Karpas-422 (cell line): ENCODE data around the gene FBXO4. TPM values are rescaled to one million over a fixed set of nuclear protein-coding genes. Genes with fewer than 3 reads are reported as not detected.
A peak's percentile ranks its signal among the peaks of the same experiment; 100 is the strongest.

Source experiments
- DNase-seq: peaks from one replicate; pipeline ENCODE4 v3.0.0-alpha.2; 2015
- H2AFZ ChIP-seq: fragments of 200-600 bp; sonication (generic); 2 replicates; pipeline ENCODE4 v1.6.1; 2014; ENCODE audit warnings: antibody characterized with exemption, low read length, mixed read lengths
- H3K27ac ChIP-seq: fragments of 200-600 bp; sonication (generic); 2 replicates; pipeline ENCODE4 v1.5.1; 2014; ENCODE audit warnings: mild to moderate bottlenecking, low read length, moderate library complexity
- H3K27me3 ChIP-seq: fragments of 200-600 bp; sonication (generic); 2 replicates; pipeline ENCODE4 v1.6.1; 2014; ENCODE audit warnings: low read length, mixed read lengths
- H3K36me3 ChIP-seq: fragments of 200-600 bp; sonication (generic); 2 replicates; pipeline ENCODE4 v1.6.1; 2014; ENCODE audit warnings: low read length, mixed read lengths; ENCODE audit not compliant: insufficient read depth
- H3K4me1 ChIP-seq: fragments of 200-600 bp; sonication (generic); 2 replicates; pipeline ENCODE4 v1.6.1; 2014; ENCODE audit warnings: mild to moderate bottlenecking, low read length, mixed read lengths
- H3K4me2 ChIP-seq: fragments of 200-600 bp; sonication (generic); 2 replicates; pipeline ENCODE4 v1.6.1; 2014; ENCODE audit warnings: low read length, low read depth, mild to moderate bottlenecking; ENCODE audit not compliant: poor library complexity, severe bottlenecking
- H3K4me3 ChIP-seq: fragments of 200-600 bp; sonication (generic); 2 replicates; pipeline ENCODE4 v1.5.1; 2014; ENCODE audit warnings: mild to moderate bottlenecking, antibody characterized with exemption, low read length, mixed read lengths
- H3K79me2 ChIP-seq: fragments of 200-600 bp; sonication (generic); 2 replicates; pipeline ENCODE4 v1.6.1; 2014; ENCODE audit warnings: mild to moderate bottlenecking, low read length, mixed read lengths
- H3K9ac ChIP-seq: fragments of 200-600 bp; sonication (generic); 2 replicates; pipeline ENCODE4 v1.6.0; 2014; ENCODE audit warnings: low read length
- H3K9me2 ChIP-seq: fragments of 200-600 bp; sonication (generic), shearing (Covaris generic); replicated peaks from 2 replicates; pipeline ENCODE4 v1.6.0; 2014; ENCODE audit warnings: mild to moderate bottlenecking, low read length, moderate library complexity; ENCODE audit not compliant: insufficient read depth
- H3K9me3 ChIP-seq: fragments of 300-700, 200-600 bp; sonication (generic); 2 replicates; pipeline ENCODE4 v1.6.1; 2014; ENCODE audit warnings: low read length, mixed read lengths
- H4K20me1 ChIP-seq: fragments of 200-600 bp; sonication (generic); 2 replicates; pipeline ENCODE4 v1.6.1; 2014; ENCODE audit warnings: mild to moderate bottlenecking, antibody characterized with exemption, low read length, low read depth; ENCODE audit not compliant: insufficient read depth
- total RNA-seq: library from RNA; depleted of rRNA; stranded (reverse); fragments of >200 nt; shearing (Covaris generic); gene quantifications from 2 replicates; pipeline ENCODE4 v1.2.3, GENCODE V29; 2014; ENCODE audit warnings: low replicate concordance

FBXO4 gene
- total RNA-seq, 1 experiment from 2014 or later: 48.4 TPM

DNA sequence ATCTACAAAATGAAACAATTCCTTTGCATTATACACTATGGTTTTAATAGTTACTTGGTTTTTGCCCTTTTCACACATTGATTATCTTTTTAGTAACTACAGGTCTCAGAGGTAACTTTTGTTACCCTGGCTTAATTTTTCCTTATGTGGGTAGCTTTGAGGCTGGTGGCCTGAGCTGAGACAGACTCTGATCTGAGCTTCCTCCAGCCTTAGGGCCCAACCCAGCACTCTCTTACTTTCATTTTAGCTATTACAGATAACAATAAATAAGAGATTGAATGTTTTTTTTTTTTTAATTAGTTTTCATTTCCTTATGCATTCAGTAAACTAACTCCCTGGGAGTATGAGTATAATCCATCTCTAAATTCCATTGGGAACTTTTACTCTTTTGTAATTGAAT lies 39.8 kb upstream of the FBXO4 start:
- Histone ChIP-seq H4K20me1 (no peaks in the 10 kb centered on the region), H3K79me2 (no peaks in the 10 kb centered on the region), H3K4me1 (no peaks in the 10 kb centered on the region), H3K27me3 (no peaks in the 10 kb centered on the region), H3K36me3 (no peaks in the 10 kb centered on the region), H2AFZ (no peak overlapping the region), H3K4me2 (no peak overlapping the region), H3K4me3 (no peak overlapping the region), H3K9me3 (peaks cover 3% of the 10 kb centered on the region; the same call in 1 of the 2 replicates), H3K9me2 (no peaks in the 10 kb centered on the region), H3K9ac (no peak overlapping the region), H3K27ac (no peak overlapping the region)
- DNase-seq: no peak

- Histone ChIP-seq H4K20me1 (no peaks in the 10 kb centered on the region), H3K9me2 (no peaks in the 10 kb centered on the region), H3K27ac (no peak overlapping the region), H3K4me2 (no peak overlapping the region), H3K36me3 (no peaks in the 10 kb centered on the region), H3K4me1 (no peaks in the 10 kb centered on the region), H3K9me3 (no peaks in the 10 kb centered on the region), H3K79me2 (no peaks in the 10 kb centered on the region), H3K4me3 (no peak overlapping the region), H2AFZ (no peak overlapping the region), H3K27me3 (no peaks in the 10 kb centered on the region), H3K9ac (no peak overlapping the region)
- no peak for DNase-seq
Observed at GRCh38 chr5:41891066-41891707, 33.9 kb upstream of the FBXO4 start.

GRCh38 chr5:41892031-41892430 lies 33.0 kb upstream of the FBXO4 start:
- Histone ChIP-seq H3K4me3 (no peak overlapping the region), H3K4me1 (no peaks in the 10 kb centered on the region), H3K36me3 (no peaks in the 10 kb centered on the region), H2AFZ (no peak overlapping the region), H3K4me2 (no peak overlapping the region), H3K79me2 (no peaks in the 10 kb centered on the region), H4K20me1 (no peaks in the 10 kb centered on the region), H3K9ac (no peak overlapping the region), H3K9me2 (no peaks in the 10 kb centered on the region), H3K27me3 (no peaks in the 10 kb centered on the region), H3K9me3 (no peaks in the 10 kb centered on the region), H3K27ac (no peak overlapping the region)
- DNase-seq: no peak

DNA sequence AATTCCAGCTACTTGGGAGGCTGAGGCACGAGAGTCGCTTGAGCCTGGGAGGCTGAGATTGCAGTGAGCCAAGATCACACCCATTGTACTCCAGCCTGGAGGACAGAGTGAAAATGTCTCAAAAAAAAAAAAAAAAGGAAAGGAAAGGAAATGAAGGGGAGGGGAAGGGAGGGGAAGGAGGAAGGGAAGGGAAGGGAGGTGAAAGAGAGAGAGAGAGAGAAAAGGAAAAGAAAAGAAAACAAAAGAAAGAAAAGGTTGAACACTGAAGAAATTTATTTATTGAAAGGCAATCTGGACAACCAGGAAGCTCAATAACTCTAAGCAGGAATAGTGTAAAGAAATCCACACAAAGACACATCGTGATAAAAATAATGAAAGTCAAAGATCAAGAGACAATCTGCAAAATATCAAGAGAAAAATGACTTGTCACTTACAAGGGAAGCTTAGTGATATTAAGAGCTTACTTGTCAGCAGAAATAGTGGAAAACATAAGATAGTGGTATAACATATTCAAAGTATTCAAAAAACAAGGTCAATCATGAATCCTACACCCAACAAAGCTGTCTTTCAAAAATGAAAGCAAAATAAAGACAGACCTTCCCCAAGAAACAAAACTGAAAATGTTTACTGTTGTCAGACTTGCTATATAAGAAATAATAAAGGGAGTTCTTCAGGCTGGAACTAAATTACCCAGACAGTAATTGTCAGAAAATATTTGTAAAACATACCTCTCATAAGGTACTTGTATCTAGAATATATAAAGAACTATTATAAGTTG lies 31.8 kb upstream of the FBXO4 start:
- Histone ChIP-seq H3K27ac (no peak overlapping the region), H3K9me2 (no peaks in the 10 kb centered on the region), H3K9ac (no peak overlapping the region), H3K9me3 (no peaks in the 10 kb centered on the region), H4K20me1 (no peaks in the 10 kb centered on the region), H3K79me2 (no peaks in the 10 kb centered on the region), H3K4me2 (no peak overlapping the region), H3K4me3 (no peak overlapping the region), H3K36me3 (no peaks in the 10 kb centered on the region), H3K27me3 (no peaks in the 10 kb centered on the region), H2AFZ (no peak overlapping the region), H3K4me1 (no peaks in the 10 kb centered on the region)
- DNase-seq: no peak

DNA sequence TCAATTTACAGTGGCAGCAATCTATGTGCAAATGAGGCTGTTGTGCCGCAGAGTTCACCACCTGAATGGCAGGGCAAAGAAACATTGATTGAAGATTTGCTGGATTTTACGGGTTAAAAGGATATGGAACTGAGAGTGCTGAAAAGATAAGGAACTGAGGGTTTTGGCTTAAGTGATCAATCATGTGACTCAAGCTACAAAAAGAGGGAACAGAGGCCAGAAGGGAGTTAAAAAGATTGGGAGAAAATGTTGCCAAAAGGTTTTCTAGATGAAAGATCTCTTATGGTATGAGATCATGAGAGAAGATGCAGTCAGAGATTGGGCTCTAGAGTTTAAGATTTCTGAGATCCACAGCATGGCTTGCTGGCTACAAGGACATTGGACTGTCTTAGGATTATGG lies 28.9 kb upstream of the FBXO4 start:
- Histone ChIP-seq H3K4me3 (no peak overlapping the region), H3K27me3 (no peaks in the 10 kb centered on the region), H4K20me1 (no peaks in the 10 kb centered on the region), H3K36me3 (no peaks in the 10 kb centered on the region), H3K4me1 (no peaks in the 10 kb centered on the region), H3K9ac (no peak overlapping the region), H3K4me2 (no peak overlapping the region), H3K9me2 (no peaks in the 10 kb centered on the region), H3K9me3 (no peaks in the 10 kb centered on the region), H3K27ac (no peak overlapping the region), H2AFZ (no peak overlapping the region), H3K79me2 (no peaks in the 10 kb centered on the region)
- DNase-seq: no peak

- no peaks in the 10 kb centered on the region for H3K27me3 ChIP-seq
- H4K20me1 ChIP-seq: no peaks in the 10 kb centered on the region; the same call in 1 of the 2 replicates
- H3K27ac ChIP-seq: 0 out of 2 replicates have a peak overlapping the region, but pooled peaks have one; percentile 44
- H3K36me3 ChIP-seq: peaks cover 20% of the 10 kb centered on the region; the same call in 1 of the 2 replicates
- H2AFZ ChIP-seq: peak overlapping the region; percentile 35; the same call in 1 of the 2 replicates
- peak overlapping the region; percentile 83 for H3K4me2 ChIP-seq
- no peaks in the 10 kb centered on the region for H3K9me2 ChIP-seq
- DNase-seq: no peak
- H3K9ac ChIP-seq: peak overlapping the region; percentile 88
- H3K4me3 ChIP-seq: peak overlapping the region; percentile 94
- H3K9me3 ChIP-seq: no peaks in the 10 kb centered on the region
- H3K79me2 ChIP-seq: peaks cover 41% of the 10 kb centered on the region
- peaks cover 31% of the 10 kb centered on the region for H3K4me1 ChIP-seq
Observed at GRCh38 chr5:41903382-41903891, 21.6 kb upstream of the FBXO4 start.

GRCh38 chr5:41903892-41904799 lies 20.9 kb upstream of the FBXO4 start, which contains the start of gene RIMOC1:
RIMOC1 (plus strand) TSS chr5:41904344; CDS start chr5:41904368, 24 bp downstream.
- peak within 1 kb of the TSS; percentile 88 for H3K9ac ChIP-seq
- peaks cover 48% of the 10 kb centered on the region for H3K79me2 ChIP-seq
- peak within 1 kb of the TSS; percentile 97 for H3K4me2 ChIP-seq
- H3K4me3 ChIP-seq: peak within 1 kb of the TSS; percentile 94
- no peaks in the 10 kb centered on the region for H3K9me3 ChIP-seq
- no peaks in the 10 kb centered on the region for H3K27me3 ChIP-seq
- peak; percentile 100 for DNase-seq
- H2AFZ ChIP-seq: peak within 1 kb of the TSS; percentile 39
- H3K9me2 ChIP-seq: no peaks in the 10 kb centered on the region
- peak within 1 kb of the TSS; percentile 44; the same call in 1 of the 2 replicates for H3K27ac ChIP-seq
- no peaks in the 10 kb centered on the region; the same call in 1 of the 2 replicates for H4K20me1 ChIP-seq
- peaks cover 27% of the 10 kb centered on the region for H3K36me3 ChIP-seq
- H3K4me1 ChIP-seq: peaks cover 31% of the 10 kb centered on the region
